Gastrocnemius medialis (tissue), 4 donors: ENCODE measurements around the gene NR6A1. TPM values are rescaled to one million over a fixed set of nuclear protein-coding genes. Genes with fewer than 3 reads are reported as not detected.

Experiments used
- ATAC-seq, 2 donors: fragments of 150-250 bp; one replicate each; pipeline ENCODE4 v1.9.1; 2016
- DNase-seq, 2 donors: peaks; one replicate each; pipeline ENCODE4 v3.0.0-alpha.2; 2019
- H3K27ac ChIP-seq, 4 donors: fragments of 200-600 bp; sonication (generic); 1 replicate in 1 of 4; 2 replicates in 3 of 4; pipeline ENCODE4 v1.5.1; 2016 to 2018; ENCODE audit warnings: mild to moderate bottlenecking in 2 of 4, moderate library complexity in 1 of 4
- H3K27me3 ChIP-seq, 3 donors: fragments of 200-600 bp; sonication (generic) in 2 of 3; 1 replicate in 1 of 3; 2 replicates in 2 of 3; pipeline versions ENCODE4 v1.5.1 to v1.6.0; 2016 to 2019; ENCODE audit warnings: mild to moderate bottlenecking in 1 of 3, moderate library complexity in 1 of 3
- H3K36me3 ChIP-seq, 2 donors: fragments of 200-600 bp; sonication (generic) in 1 of 2; one replicate each; pipeline ENCODE4 v1.5.1; 2017 to 2018
- H3K4me1 ChIP-seq, 2 donors: fragments of 200-600 bp; sonication (generic) in 1 of 2; one replicate each; pipeline ENCODE4 v1.5.1; 2016 to 2017; ENCODE audit warnings: mild to moderate bottlenecking in 2 of 2
- H3K4me3 ChIP-seq, 4 donors: fragments of 200-600 bp; sonication (generic) in 3 of 4; 1 replicate in 1 of 4; 2 replicates in 3 of 4; pipeline ENCODE4 v1.5.1; 2016 to 2019; ENCODE audit warnings: mild to moderate bottlenecking in 2 of 4
- H3K9me3 ChIP-seq, 3 donors: fragments of 200-600 bp; sonication (generic) in 2 of 3; 1 replicate in 1 of 3; 2 replicates in 2 of 3; pipeline ENCODE4 v1.5.1; 2016 to 2019
- POLR2A ChIP-seq, 2 donors: fragments of 450-650 bp; IDR thresholded peaks; one replicate each; pipeline ENCODE4 v1.6.1; 2017; ENCODE audit warnings: antibody characterized with exemption in 2 of 2, mild to moderate bottlenecking in 2 of 2, moderate library complexity in 2 of 2
- in situ Hi-C, 4 donors: fragments of 200-750 bp; cut with MboI; loops; one replicate each; pipeline versions ENCODE4 v1.15.0 to v1.8.0; 2017; ENCODE audit warnings: low sequenced_read_pairs in 4 of 4
- intact Hi-C: fragments of 100-400 bp; cut with DNase I; formaldehyde crosslinking; loops from one replicate; pipeline ENCODE4 v1.15.1; 2023; ENCODE audit warnings: low total_unique reads
- total RNA-seq, 4 donors: library from RNA; depleted of rRNA; stranded (reverse); fragments of >200 nt; gene quantifications; one replicate each; pipeline versions ENCODE4 v1.1.0 to v1.2.3, GENCODE V29; 2016
- TF ChIP-seq, protein P1 (sequence below), 5 experiments: fragments of 450-650 bp in 3 of 5; fragments of 200-600 bp in 2 of 5; sonication (generic) in 2 of 5; IDR thresholded peaks in 4 of 5; conservative IDR thresholded peaks in 1 of 5; 1 replicate in 4 of 5; 2 replicates in 1 of 5; pipeline ENCODE4 v1.5.1; 2016 to 2019; ENCODE audit warnings: antibody characterized with exemption in 5 of 5, mild to moderate bottlenecking in 3 of 5, moderate library complexity in 3 of 5

Gene NR6A1
- total RNA-seq, 4 donors from 2014 or later: 0.58 to 5.6 (median 2.1) TPM

DNA sequence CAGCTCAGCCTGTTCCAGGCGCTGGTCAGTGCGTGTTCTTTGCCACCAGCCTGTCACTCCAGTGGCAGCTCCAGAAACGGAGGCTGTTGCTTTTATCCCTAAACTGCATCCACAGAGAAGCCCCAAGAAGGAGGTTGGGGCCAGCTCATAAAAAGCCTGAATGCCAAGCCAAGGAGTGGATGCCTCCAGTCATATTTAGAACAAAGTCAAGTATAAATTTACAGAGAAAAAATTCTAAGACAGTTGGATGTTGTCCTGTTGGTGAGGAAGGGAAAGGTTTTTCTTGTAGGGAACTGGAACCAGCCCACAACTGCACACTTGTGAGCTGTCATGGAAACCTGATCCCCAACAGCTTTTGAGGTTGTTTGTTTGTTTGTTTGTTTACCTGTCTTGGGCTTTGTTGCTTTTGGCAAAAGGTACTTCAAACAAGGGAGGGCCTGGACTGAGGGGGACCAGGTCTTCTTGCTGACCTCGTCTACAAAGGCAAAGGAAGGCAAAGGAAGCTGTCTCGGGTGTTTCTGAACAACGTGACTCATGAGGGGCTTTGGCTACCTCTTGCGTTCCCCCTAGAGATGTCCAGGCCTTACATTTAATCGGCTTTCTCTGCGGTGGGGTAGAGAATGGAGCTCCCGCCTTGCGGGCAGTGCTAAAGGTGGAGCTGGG is 42.5 kb upstream of the NR6A1 start:
- Histone ChIP-seq H3K36me3 (no peaks in the 10 kb centered on the region), H3K4me3 (no peak overlapping the region), H3K9me3 (no peaks in the 10 kb centered on the region), H3K27ac (no peak overlapping the region), H3K27me3 (no peaks in the 10 kb centered on the region), H3K4me1 (no peaks in the 10 kb centered on the region)
- no peak for TF ChIP-seq POLR2A (IDR thresholded peaks at IDR 0.05)
- TF ChIP-seq, protein P1, sequence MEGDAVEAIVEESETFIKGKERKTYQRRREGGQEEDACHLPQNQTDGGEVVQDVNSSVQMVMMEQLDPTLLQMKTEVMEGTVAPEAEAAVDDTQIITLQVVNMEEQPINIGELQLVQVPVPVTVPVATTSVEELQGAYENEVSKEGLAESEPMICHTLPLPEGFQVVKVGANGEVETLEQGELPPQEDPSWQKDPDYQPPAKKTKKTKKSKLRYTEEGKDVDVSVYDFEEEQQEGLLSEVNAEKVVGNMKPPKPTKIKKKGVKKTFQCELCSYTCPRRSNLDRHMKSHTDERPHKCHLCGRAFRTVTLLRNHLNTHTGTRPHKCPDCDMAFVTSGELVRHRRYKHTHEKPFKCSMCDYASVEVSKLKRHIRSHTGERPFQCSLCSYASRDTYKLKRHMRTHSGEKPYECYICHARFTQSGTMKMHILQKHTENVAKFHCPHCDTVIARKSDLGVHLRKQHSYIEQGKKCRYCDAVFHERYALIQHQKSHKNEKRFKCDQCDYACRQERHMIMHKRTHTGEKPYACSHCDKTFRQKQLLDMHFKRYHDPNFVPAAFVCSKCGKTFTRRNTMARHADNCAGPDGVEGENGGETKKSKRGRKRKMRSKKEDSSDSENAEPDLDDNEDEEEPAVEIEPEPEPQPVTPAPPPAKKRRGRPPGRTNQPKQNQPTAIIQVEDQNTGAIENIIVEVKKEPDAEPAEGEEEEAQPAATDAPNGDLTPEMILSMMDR (IDR thresholded peaks at IDR 0.05 in 4 of 5, conservative IDR thresholded peaks at IDR 0.05 in 1 of 5): no peak
- intact Hi-C loops: no loop called here
- DNase-seq: no peak
- no peak for ATAC-seq
- in situ Hi-C loops: no loop called here

DNA sequence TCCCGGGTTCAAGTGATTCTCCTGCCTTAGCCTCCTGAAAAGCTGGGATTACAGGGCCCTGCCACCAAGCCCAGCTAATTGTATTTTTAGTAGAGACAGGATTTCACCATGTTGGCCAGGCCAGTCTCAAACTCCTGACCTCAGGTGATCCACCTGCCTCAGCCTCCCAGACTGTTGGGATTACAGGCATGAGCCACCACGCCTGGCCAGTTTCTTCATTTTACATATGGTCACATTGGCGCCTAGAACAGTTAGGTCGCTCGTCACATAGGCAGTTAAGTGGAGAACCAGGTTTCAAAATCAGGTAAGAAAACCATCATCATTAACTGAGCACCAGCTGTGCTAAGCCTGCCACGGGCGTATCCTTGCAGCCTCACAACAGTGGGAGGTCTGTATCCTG is 41.9 kb upstream of the NR6A1 start:
- intact Hi-C loops (no loop called here), in situ Hi-C loops (no loop called here)
- ATAC-seq (no peak), DNase-seq (no peak)
- no peaks in the 10 kb centered on the region for H3K36me3 ChIP-seq
- no peak overlapping the region for H3K4me3 ChIP-seq
- no peak overlapping the region for H3K27ac ChIP-seq
- no peaks in the 10 kb centered on the region for H3K9me3 ChIP-seq
- TF ChIP-seq, protein P1 (IDR thresholded peaks at IDR 0.05 in 4 of 5, conservative IDR thresholded peaks at IDR 0.05 in 1 of 5): no peak
- no peak for TF ChIP-seq POLR2A (IDR thresholded peaks at IDR 0.05)
- H3K27me3 ChIP-seq: no peaks in the 10 kb centered on the region
- no peaks in the 10 kb centered on the region for H3K4me1 ChIP-seq

DNA sequence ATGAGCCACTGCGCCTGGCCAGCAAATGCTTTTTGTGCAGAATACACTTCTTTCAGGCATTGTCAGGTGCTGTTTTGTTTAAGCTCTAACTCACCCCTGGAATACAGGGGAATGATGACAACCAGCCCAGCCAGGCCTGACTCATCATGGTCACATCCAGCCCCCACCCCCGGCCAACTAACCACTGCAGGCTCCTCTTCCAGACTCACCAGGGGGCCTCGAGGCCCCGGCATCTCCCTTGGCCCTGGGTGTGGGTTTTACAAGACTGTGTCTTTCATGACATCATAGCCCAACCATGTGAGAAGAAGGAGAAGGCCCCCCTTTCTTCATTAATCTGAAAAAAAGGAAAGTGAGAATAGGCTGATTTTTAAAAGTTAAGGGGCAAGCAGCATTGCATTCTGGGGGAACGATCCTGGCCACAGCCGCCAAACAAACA is 41.3 kb upstream of the NR6A1 start:
- intact Hi-C loops: no loop called here
- DNase-seq (no peak), ATAC-seq (no peak)
- Histone ChIP-seq H3K36me3 (no peaks in the 10 kb centered on the region), H3K27ac (no peak overlapping the region), H3K4me3 (no peak overlapping the region), H3K27me3 (no peaks in the 10 kb centered on the region), H3K4me1 (no peaks in the 10 kb centered on the region), H3K9me3 (no peaks in the 10 kb centered on the region)
- in situ Hi-C loops: no loop called here
- TF ChIP-seq, protein P1 (IDR thresholded peaks at IDR 0.05 in 4 of 5, conservative IDR thresholded peaks at IDR 0.05 in 1 of 5): no peak
- no peak for TF ChIP-seq POLR2A (IDR thresholded peaks at IDR 0.05)

DNA sequence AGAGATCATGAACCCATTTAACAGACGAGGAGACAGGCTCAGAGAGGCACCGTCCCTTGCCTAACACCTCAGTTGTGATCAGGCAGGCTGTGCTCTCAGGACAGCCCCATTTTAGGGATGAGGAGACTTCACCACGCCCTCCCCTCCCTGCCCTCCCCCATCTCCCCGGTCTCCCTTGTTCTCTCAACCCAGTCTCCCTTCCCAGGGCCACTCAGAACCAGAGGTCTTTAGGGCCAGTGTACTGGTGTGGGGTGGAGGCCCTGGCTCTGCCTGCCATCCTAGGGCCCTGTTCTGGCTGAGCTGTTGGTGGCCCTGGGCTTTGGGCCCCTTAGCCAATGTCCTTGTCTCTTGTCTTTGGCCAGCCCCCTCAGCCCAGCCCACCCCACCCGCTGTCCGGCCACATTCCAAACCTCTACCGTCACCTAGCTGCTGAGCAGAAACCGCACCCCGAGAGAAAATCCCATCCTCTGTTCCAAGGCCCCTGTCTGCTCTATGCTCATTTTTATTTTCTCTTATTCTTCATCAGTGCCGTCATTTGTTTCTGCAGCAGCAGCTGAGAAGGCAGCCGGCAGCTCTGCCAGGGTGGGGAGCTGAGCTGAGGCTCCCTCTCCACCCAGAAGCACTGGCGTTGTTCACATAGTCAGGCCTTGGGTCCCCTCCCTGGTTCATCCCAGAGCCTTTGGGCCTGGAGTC is 39.7 kb upstream of the NR6A1 start:
- H3K27me3 ChIP-seq: no peaks in the 10 kb centered on the region
- no peaks in the 10 kb centered on the region for H3K9me3 ChIP-seq
- H3K4me3 ChIP-seq: no peak overlapping the region
- in situ Hi-C loops: no loop called here
- H3K27ac ChIP-seq: no peak overlapping the region
- DNase-seq (no peak), ATAC-seq (peak in 1 of 2 donors; percentile 27)
- H3K36me3 ChIP-seq: no peaks in the 10 kb centered on the region
- TF ChIP-seq POLR2A (IDR thresholded peaks at IDR 0.05): no peak
- TF ChIP-seq, protein P1 (IDR thresholded peaks at IDR 0.05 in 4 of 5, conservative IDR thresholded peaks at IDR 0.05 in 1 of 5): no peak
- intact Hi-C loops: no loop called here
- no peaks in the 10 kb centered on the region for H3K4me1 ChIP-seq
